GM21381 (cell line): Measurements from ENCODE around the gene LCN1.
A peak's percentile ranks its signal among the peaks of the same experiment; 100 is the strongest.

Experiments
- ATAC-seq: cut with Tn5 transposase; IDR thresholded peaks from one replicate; pipeline ENCODE4 v1.9.1; 2021; ENCODE audit warnings: mild to moderate bottlenecking, moderate library complexity; ENCODE audit not compliant: unreplicated experiment

Gene LCN1

GRCh38 chr9:135520916-135521607, at the start of gene LCN1:
TSS of gene LCN1 (plus strand) at chr9:135521440. CDS start at chr9:135521498, 58 bp downstream.
- ATAC-seq: no peak

- no peak for ATAC-seq
These were observed 49.2 kb upstream of the LCN1 start for GRCh38 chr9:135471791-135472640.

- no peak for ATAC-seq
These were observed 47.2 kb upstream of the LCN1 start for GRCh38 chr9:135473972-135474543.

- ATAC-seq: no peak
These were observed 46.3 kb upstream of the LCN1 start for GRCh38 chr9:135474915-135475314.

- no peak for ATAC-seq
These were observed 44.5 kb upstream of the LCN1 start for GRCh38 chr9:135476561-135477355.

GRCh38 chr9:135478191-135478590, 43.0 kb upstream of the LCN1 start:
- ATAC-seq: no peak

GRCh38 chr9:135478829-135479468, 42.3 kb upstream of the LCN1 start:
- ATAC-seq: peak; percentile 21

GRCh38 chr9:135479469-135480052, 41.7 kb upstream of the LCN1 start, which contains the start of gene PPP1R26:
TSS of gene PPP1R26 (plus strand) at chr9:135479782. CDS start at chr9:135484511, 4,729 bp downstream.
- ATAC-seq: peak; percentile 43

GRCh38 chr9:135480071-135480939, 40.9 kb upstream of the LCN1 start:
- peak; percentile 32 for ATAC-seq

GRCh38 chr9:135480940-135481310, 40.3 kb upstream of the LCN1 start:
- no peak for ATAC-seq

- no peak for ATAC-seq
These were observed 39.1 kb upstream of the LCN1 start for GRCh38 chr9:135482015-135482754.

- no peak for ATAC-seq
These were observed 36.6 kb upstream of the LCN1 start for GRCh38 chr9:135484460-135485277.

GRCh38 chr9:135485385-135485784, 35.9 kb upstream of the LCN1 start:
- no peak for ATAC-seq

- ATAC-seq: no peak
These were observed 35.4 kb upstream of the LCN1 start for GRCh38 chr9:135485832-135486231.

GRCh38 chr9:135486267-135487065, 34.8 kb upstream of the LCN1 start:
- ATAC-seq: no peak

GRCh38 chr9:135487281-135488012, 33.8 kb upstream of the LCN1 start:
- no peak for ATAC-seq
